Limb (tissue), 2 donors: ENCODE results near the gene KIFC1.
"Not testable (repeated sequence)": the region's sequence is repeated elsewhere in the genome, so short reads cannot be mapped to it uniquely, and the experiment has no call there.

Experiments used
- DNase-seq, 2 donors: peaks; one replicate each; pipeline ENCODE4 v3.0.0-alpha.2; 2016; ENCODE audit errors: extremely low spot score in 2 of 2

The KIFC1 gene

DNA sequence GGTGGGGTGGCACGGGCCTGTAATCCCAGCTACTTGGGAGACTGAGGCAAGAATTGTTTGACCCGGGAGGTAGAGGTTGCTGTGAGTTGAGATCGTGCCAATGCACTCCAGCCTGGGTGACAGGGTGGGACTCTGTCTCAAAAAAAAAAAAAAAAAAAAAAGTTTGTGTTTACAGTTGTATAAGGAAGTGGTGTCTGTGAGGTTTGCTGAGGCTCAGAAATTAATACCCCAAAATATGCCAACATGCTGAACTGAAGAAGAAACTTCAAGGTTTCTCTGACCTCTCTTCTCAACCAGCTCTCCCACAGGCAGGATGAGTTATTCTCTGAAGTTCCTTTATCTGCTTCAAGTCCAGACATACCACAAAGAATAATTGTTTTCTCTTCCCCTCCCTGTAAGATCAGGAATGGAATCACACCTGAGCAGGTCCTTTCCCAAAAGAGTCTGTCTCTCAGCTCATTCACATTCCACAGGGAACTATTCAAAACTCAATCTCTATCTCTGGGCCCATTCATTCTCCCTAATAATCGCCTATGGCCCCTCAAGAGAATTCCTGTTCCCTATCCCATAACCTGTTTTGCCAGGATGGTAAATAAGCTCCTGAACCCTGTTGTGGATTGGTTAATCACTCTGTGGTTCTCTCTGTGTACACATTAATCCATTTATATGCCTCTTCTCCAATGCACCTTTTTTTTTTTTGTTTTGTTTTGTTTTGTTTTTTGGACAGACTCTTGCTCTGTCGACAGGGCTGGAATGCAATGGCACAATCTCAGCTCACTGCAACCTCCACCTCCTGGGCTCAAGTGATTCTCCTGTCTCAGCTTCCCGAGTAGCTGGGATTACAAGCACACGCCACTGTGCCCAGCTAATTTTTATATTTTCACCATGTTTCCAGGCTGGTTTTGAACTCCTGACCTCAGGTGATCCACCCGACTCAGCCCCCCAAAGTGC lies 17.4 kb upstream of the KIFC1 start:
- DNase-seq = no peak

DNA sequence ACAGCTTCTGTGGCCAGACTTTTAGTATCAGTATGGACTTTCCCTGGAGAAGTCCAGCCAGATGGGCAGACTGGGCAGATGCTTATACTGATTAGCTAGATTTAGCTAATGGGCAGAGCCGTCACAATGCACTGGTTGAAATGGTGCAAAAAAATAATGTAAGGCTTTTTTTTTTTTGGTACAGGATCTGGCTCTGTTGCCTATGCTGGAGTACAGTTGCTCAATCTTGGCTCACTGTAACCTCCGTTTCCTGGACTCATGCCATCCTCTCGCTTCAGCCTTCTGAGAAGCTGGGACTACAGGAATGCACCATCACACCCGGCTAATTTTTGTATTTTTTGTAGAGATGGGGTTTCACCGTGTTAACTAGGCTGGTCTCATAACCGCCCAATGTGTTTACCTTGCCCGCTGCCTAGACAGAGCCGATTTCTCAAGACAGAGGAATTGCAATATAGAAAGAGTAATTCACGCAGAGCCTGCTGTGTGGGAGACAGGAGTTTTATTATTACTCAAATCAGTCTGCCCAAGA lies 16.4 kb upstream of the KIFC1 start:
- DNase-seq = peak; percentile 68 to 81

GRCh38 chr6:33377171-33377570 lies 14.5 kb upstream of the KIFC1 start:
- no peak for DNase-seq

DNA sequence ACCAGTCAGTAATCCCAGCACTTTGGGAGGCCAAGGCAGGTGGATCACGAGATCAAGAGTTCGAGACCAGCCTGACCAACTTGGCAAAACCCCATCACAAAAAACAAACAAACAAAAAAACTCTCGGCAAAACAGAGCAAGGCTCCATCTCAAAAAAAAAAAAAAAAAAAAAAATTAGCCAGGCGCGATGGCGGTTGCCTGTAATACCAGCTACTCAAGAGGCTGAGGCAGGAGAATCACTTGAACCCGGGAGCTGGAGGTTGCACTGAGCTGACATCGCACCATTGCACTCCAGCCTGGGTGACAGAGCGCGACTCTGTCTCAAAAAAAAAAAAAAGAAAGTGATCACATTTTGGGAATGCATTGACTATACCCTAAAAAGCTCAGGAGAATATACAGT lies 12.4 kb upstream of the KIFC1 start:
- not testable (repeated sequence) for DNase-seq

- no peak for DNase-seq
Observed at GRCh38 chr6:33380272-33380981, 11.2 kb upstream of the KIFC1 start.

GRCh38 chr6:33383427-33384185 lies 8.0 kb upstream of the KIFC1 start:
- DNase-seq = no peak

GRCh38 chr6:33384581-33385020 lies 7.0 kb upstream of the KIFC1 start:
- no peak for DNase-seq

GRCh38 chr6:33390173-33390572 lies 1.4 kb upstream of the KIFC1 start:
- no peak for DNase-seq

DNA sequence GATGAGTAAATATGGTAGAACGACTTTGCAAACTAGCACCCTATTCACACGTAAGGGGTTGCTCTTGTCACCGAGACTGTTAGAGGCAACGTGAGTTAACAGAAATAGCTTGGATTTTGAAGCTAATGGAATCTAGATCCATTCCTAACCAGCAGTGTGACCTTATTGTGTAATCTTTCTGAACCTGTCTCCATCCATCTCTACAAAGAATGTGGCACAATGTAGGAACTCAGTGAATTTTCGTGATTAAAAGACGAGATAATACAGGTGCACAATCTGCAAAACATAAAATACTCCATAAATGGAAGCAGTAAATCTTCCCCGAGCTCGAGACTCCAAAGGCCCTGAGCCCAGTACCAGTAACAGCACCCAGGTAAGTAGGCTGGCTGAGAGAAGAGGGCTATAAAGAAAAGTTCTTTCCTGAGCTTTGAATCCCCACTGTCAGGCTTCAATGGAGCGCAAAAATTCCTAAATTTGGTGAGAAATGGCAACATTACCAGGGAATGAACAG lies 801 bp upstream of the KIFC1 start:
- DNase-seq = no peak

GRCh38 chr6:33391922-33392594 lies 435 bp downstream of the KIFC1 start:
- no peak for DNase-seq

DNA sequence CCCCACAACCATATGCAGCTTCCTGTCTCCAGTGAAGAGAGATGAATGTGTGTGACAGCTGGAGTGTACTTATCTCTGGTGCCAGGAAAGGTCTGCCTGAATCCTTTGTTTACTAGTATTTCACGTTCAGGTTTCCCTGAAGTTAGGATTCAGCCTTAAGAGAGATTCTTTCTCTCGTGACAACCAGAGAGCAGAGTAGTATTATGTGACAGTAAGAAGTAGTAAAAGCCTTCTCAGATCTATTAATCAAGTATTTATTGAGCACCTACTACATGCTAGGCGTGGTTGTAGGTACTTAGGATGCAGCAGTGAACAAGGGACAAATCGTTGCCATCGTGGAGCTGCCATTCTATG lies 949 bp downstream of the KIFC1 start:
- no peak for DNase-seq

- DNase-seq = no peak
Observed at GRCh38 chr6:33392979-33393378, 1.4 kb downstream of the KIFC1 start.

- DNase-seq = no peak
Observed at GRCh38 chr6:33397541-33397940, 5.9 kb downstream of the KIFC1 start.

DNA sequence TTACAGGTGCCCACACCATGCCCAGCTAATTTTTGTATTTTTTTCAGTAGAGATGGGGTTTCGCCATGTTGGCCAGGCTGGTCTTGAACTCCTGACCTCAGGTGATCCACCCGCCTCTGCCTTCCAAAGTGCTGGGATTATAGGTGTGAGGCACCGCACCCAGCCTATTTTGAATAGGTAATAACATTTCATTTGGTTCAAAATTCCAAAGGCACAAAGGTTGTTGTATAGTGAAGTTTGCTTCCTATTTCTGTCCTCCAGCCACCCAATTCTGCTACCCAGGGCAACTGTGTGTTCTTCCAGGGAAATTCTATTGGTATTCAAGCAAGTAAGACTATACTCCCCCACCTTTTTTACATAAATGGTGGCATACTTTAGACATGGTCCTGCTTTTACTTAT lies 7.0 kb downstream of the KIFC1 start:
- DNase-seq = not testable (repeated sequence)

GRCh38 chr6:33399881-33400280 lies 8.3 kb downstream of the KIFC1 start:
- not testable (repeated sequence) for DNase-seq

DNA sequence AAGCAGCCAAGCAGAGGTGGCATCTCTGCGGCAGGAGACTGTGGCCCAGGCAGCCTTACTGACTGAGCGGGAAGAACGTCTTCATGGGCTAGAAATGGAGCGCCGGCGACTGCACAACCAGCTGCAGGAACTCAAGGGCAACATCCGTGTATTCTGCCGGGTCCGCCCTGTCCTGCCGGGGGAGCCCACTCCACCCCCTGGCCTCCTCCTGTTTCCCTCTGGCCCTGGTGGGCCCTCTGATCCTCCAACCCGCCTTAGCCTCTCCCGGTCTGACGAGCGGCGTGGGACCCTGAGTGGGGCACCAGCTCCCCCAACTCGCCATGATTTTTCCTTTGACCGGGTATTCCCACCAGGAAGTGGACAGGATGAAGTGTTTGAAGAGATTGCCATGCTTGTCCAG lies 13.3 kb downstream of the KIFC1 start:
- no peak for DNase-seq

GRCh38 chr6:33405386-33405940 lies 13.8 kb downstream of the KIFC1 start:
- no peak for DNase-seq

GRCh38 chr6:33406126-33406525 lies 14.5 kb downstream of the KIFC1 start:
- DNase-seq = no peak

GRCh38 chr6:33407132-33407718 lies 15.6 kb downstream of the KIFC1 start:
- DNase-seq = no peak

DNA sequence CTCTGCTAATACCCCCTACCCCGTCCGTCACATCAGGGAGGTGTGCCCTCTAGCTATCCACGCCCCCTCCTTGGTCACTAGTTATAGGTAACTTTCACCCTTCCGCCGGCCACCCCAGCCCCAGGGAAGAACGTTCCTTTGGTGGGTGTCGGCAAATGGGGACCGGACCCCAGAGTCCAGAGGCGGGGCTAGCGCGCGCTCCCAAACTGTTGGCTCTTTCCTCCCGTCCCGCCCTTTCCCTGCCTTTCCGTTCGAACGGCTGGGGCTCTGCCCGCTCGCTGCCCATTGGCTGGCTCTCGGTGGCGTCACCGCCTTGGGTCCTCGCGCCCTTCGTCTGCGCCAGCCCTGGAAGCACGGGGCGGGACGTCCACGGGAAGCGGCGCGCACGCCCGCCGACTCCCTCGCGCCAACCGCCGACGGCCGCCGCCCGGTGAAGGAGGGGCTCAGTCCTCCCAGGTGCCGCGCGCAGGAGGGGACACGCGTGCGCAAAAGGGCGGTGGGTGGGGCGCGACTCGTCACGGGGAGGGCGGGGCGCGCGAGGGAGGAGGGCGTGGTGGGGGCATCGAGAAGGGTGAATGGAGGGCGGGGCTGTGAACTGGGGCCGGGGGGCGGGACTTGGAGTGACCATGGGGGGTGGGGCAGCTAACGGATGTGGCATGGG lies 18.6 kb downstream of the KIFC1 start:
- peak; percentile 98 for DNase-seq
